ENCODE data around the gene RPUSD4. TPM values are rescaled to one million over a fixed set of nuclear protein-coding genes. Genes with fewer than 3 reads are reported as not detected.

RPUSD4 gene
- total RNA-seq, 1 experiment from 2014 or later, result 39.7 TPM

GRCh38 chr11:126172596-126173038 is 38.8 kb downstream of the RPUSD4 start:
- Histone ChIP-seq H4K20me1 (ENCODE audit: low read length) (no peaks in the 10 kb centered on the region), H3K36me3 (ENCODE audit: low read depth, low read length) (no peaks in the 10 kb centered on the region), H3F3A (ENCODE audit: low read length, unreplicated experiment) (no peaks in the 10 kb centered on the region), H3K9me2 (replicated peaks; ENCODE audit: low read length) (no peaks in the 10 kb centered on the region), H3K27ac (ENCODE audit: low read length) (no peak overlapping the region), H3K4me1 (ENCODE audit: insufficient read depth, low read length) (no peaks in the 10 kb centered on the region), H3K27me3 (ENCODE audit: low read length) (no peaks in the 10 kb centered on the region), H3K4me3 (ENCODE audit: low read length) (no peak overlapping the region), H3K4me2 (ENCODE audit: low read length) (no peak overlapping the region), H2AFZ (ENCODE audit: low read length) (no peak overlapping the region), H3K9me3 (ENCODE audit: low read length) (no peaks in the 10 kb centered on the region), H3K79me2 (ENCODE audit: low read length) (no peaks in the 10 kb centered on the region), H3K9ac (ENCODE audit: low read length) (no peak overlapping the region)
- ChIA-PET CTCF (no interaction called here), POLR2A (ENCODE audit: unreplicated experiment) (no interaction called here)
- intact Hi-C loops (cut with micrococcal nuclease), result no loop called here
- TF ChIP-seq EZH2phosphoT487 (IDR thresholded peaks at IDR 0.05; ENCODE audit: borderline replicate concordance, low read length) (no peak), EZH2 (IDR thresholded peaks at IDR 0.05; ENCODE audit: low read length, unreplicated experiment) (no peak)
- TF ChIP-seq, protein P1, sequence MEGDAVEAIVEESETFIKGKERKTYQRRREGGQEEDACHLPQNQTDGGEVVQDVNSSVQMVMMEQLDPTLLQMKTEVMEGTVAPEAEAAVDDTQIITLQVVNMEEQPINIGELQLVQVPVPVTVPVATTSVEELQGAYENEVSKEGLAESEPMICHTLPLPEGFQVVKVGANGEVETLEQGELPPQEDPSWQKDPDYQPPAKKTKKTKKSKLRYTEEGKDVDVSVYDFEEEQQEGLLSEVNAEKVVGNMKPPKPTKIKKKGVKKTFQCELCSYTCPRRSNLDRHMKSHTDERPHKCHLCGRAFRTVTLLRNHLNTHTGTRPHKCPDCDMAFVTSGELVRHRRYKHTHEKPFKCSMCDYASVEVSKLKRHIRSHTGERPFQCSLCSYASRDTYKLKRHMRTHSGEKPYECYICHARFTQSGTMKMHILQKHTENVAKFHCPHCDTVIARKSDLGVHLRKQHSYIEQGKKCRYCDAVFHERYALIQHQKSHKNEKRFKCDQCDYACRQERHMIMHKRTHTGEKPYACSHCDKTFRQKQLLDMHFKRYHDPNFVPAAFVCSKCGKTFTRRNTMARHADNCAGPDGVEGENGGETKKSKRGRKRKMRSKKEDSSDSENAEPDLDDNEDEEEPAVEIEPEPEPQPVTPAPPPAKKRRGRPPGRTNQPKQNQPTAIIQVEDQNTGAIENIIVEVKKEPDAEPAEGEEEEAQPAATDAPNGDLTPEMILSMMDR (conservative IDR thresholded peaks at IDR 0.05; ENCODE audit: low read depth, low read length), result no peak
- ATAC-seq (no peak), DNase-seq (no peak)
- BruUV-seq (replicated peaks), result no TSS peak

GRCh38 chr11:126169291-126169690 is 42.2 kb downstream of the RPUSD4 start:
- ChIA-PET CTCF (no interaction called here), POLR2A (ENCODE audit: unreplicated experiment) (no interaction called here)
- Histone ChIP-seq H3F3A (ENCODE audit: low read length, unreplicated experiment) (no peaks in the 10 kb centered on the region), H3K4me2 (ENCODE audit: low read length) (no peak overlapping the region), H3K36me3 (ENCODE audit: low read depth, low read length) (no peaks in the 10 kb centered on the region), H3K9me2 (replicated peaks; ENCODE audit: low read length) (no peaks in the 10 kb centered on the region), H3K9me3 (ENCODE audit: low read length) (no peaks in the 10 kb centered on the region), H3K27ac (ENCODE audit: low read length) (no peak overlapping the region), H3K9ac (ENCODE audit: low read length) (no peak overlapping the region), H3K4me3 (ENCODE audit: low read length) (no peak overlapping the region), H3K4me1 (ENCODE audit: insufficient read depth, low read length) (no peaks in the 10 kb centered on the region), H2AFZ (ENCODE audit: low read length) (no peak overlapping the region), H3K79me2 (ENCODE audit: low read length) (no peaks in the 10 kb centered on the region), H3K27me3 (ENCODE audit: low read length) (no peaks in the 10 kb centered on the region), H4K20me1 (ENCODE audit: low read length) (no peaks in the 10 kb centered on the region)
- no TSS peak for BruUV-seq (replicated peaks)
- intact Hi-C loops (cut with micrococcal nuclease), result no loop called here
- TF ChIP-seq EZH2phosphoT487 (IDR thresholded peaks at IDR 0.05; ENCODE audit: borderline replicate concordance, low read length) (no peak), EZH2 (IDR thresholded peaks at IDR 0.05; ENCODE audit: low read length, unreplicated experiment) (no peak)
- TF ChIP-seq, protein P1 (conservative IDR thresholded peaks at IDR 0.05; ENCODE audit: low read depth, low read length), result no peak
- ATAC-seq, result no peak
- no peak for DNase-seq

- intact Hi-C loops (cut with micrococcal nuclease), result no loop called here
- BruUV-seq (replicated peaks), result no TSS peak
Measured at GRCh38 chr11:126167488-126167887, 44.0 kb downstream of the RPUSD4 start.

More at GRCh38 chr11:126167488-126167887, 44.0 kb downstream of the RPUSD4 start:
- Histone ChIP-seq H3K4me1 (ENCODE audit: insufficient read depth, low read length) (no peaks in the 10 kb centered on the region), H3K79me2 (ENCODE audit: low read length) (no peaks in the 10 kb centered on the region), H3K9me2 (replicated peaks; ENCODE audit: low read length) (no peaks in the 10 kb centered on the region), H3K4me2 (ENCODE audit: low read length) (no peak overlapping the region), H4K20me1 (ENCODE audit: low read length) (no peaks in the 10 kb centered on the region), H2AFZ (ENCODE audit: low read length) (no peak overlapping the region), H3K9ac (ENCODE audit: low read length) (no peak overlapping the region), H3K36me3 (ENCODE audit: low read depth, low read length) (no peaks in the 10 kb centered on the region), H3K27ac (ENCODE audit: low read length) (no peak overlapping the region), H3K9me3 (ENCODE audit: low read length) (no peaks in the 10 kb centered on the region), H3K4me3 (ENCODE audit: low read length) (no peak overlapping the region), H3K27me3 (ENCODE audit: low read length) (no peaks in the 10 kb centered on the region), H3F3A (ENCODE audit: low read length, unreplicated experiment) (no peaks in the 10 kb centered on the region)
- CTCF ChIA-PET, result no interaction called here
- TF ChIP-seq, protein P1 (conservative IDR thresholded peaks at IDR 0.05; ENCODE audit: low read depth, low read length), result no peak
- TF ChIP-seq EZH2 (IDR thresholded peaks at IDR 0.05; ENCODE audit: low read length, unreplicated experiment) (no peak), EZH2phosphoT487 (IDR thresholded peaks at IDR 0.05; ENCODE audit: borderline replicate concordance, low read length) (no peak)
- ATAC-seq, result no peak
- DNase-seq, result no peak
- POLR2A ChIA-PET (ENCODE audit: unreplicated experiment), result no interaction called here

Data from PC-3 (cell line).